Transverse colon (tissue), 4 donors: Measurements from ENCODE around the gene TLE5. TPM values are rescaled to one million over a fixed set of nuclear protein-coding genes. Genes with fewer than 3 reads are reported as not detected.

ENCODE experiments used
- DNase-seq: peaks from one replicate; pipeline ENCODE4 v3.0.0-alpha.2; 2019
- H3K27ac ChIP-seq, 4 donors: fragments of 200-600 bp; sonication (generic); 2 replicates each; pipeline ENCODE4 v1.5.1; 2016 to 2018; ENCODE audit warnings: inconsistent platforms in 4 of 4
- H3K27me3 ChIP-seq: fragments of 200-600 bp; sonication (generic); 2 replicates; pipeline ENCODE4 v1.5.1; 2017; ENCODE audit warnings: inconsistent platforms
- H3K36me3 ChIP-seq, 4 donors: fragments of 200-600 bp; sonication (generic); 2 replicates each; pipeline ENCODE4 v1.5.1; 2017 to 2019; ENCODE audit warnings: inconsistent platforms in 4 of 4
- H3K4me1 ChIP-seq, 4 donors: fragments of 200-600 bp; sonication (generic); 2 replicates each; pipeline ENCODE4 v1.5.1; 2017 to 2020; ENCODE audit warnings: inconsistent platforms in 4 of 4
- H3K4me3 ChIP-seq, 4 donors: fragments of 200-600 bp; sonication (generic); 1 replicate in 1 of 4; 2 replicates in 3 of 4; pipeline versions ENCODE4 v1.5.1 to v1.6.1; 2017 to 2019; ENCODE audit warnings: inconsistent platforms in 4 of 4
- H3K9me3 ChIP-seq, 2 donors: fragments of 200-600 bp; sonication (generic); 2 replicates each; pipeline ENCODE4 v1.5.1; 2017 to 2019; ENCODE audit warnings: inconsistent platforms in 2 of 2
- EP300 ChIP-seq: sonication (generic); formaldehyde crosslinking; IDR thresholded peaks from one replicate; pipeline ENCODE4 v1.6.1; 2017; ENCODE audit warnings: antibody characterized with exemption, low read depth
- POLR2A ChIP-seq: fragments of 450-650 bp; IDR thresholded peaks from one replicate; pipeline ENCODE4 v1.6.1; 2016; ENCODE audit warnings: antibody characterized with exemption, mild to moderate bottlenecking, moderate library complexity
- POLR2AphosphoS5 ChIP-seq, 3 donors: sonication (generic); formaldehyde crosslinking; IDR thresholded peaks; one replicate each; pipeline ENCODE4 v1.6.1; 2016; ENCODE audit warnings: antibody characterized with exemption in 3 of 3
- WGBS, 2 donors: methylation state at CpG; one replicate each; pipeline ENCODE4 v1.1.5; 2018; ENCODE audit warnings: low coverage in 1 of 2; 5-methylcytosine and 5-hydroxymethylcytosine counted together
- in situ Hi-C, 4 donors: fragments of 200-750 bp; cut with MboI; loops; one replicate each; pipeline versions ENCODE4 v1.15.0 to v1.15.1; 2017; ENCODE audit warnings: low sequenced_read_pairs in 3 of 4, low pct_ligation_motif_present in 1 of 4, low pct_unique_long_range_greater_than_20kb in 1 of 4
- intact Hi-C: fragments of 100-400 bp; cut with DNase I; formaldehyde crosslinking; loops from one replicate; pipeline ENCODE4 v1.15.1; 2023; ENCODE audit warnings: low total_unique reads
- total RNA-seq, 4 donors: library from RNA; depleted of rRNA; stranded (reverse); fragments of >200 nt; gene quantifications; one replicate each; pipeline ENCODE4 v1.1.0, GENCODE V29; 2016
- TF ChIP-seq, protein P1 (sequence below), 5 experiments: fragments of 200-600 bp in 3 of 5; fragments of 450-650 bp in 2 of 5; sonication (generic) in 3 of 5; IDR thresholded peaks; 1 replicate in 2 of 5; 2 replicates in 3 of 5; pipeline ENCODE4 v1.5.1; 2016 to 2017; ENCODE audit warnings: antibody characterized with exemption in 5 of 5, inconsistent platforms in 3 of 5, mild to moderate bottlenecking in 2 of 5, moderate library complexity in 1 of 5

TLE5 gene, protein sequence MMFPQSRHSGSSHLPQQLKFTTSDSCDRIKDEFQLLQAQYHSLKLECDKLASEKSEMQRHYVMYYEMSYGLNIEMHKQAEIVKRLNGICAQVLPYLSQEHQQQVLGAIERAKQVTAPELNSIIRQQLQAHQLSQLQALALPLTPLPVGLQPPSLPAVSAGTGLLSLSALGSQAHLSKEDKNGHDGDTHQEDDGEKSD
- total RNA-seq = 100 to 1,000 TPM; 307 to 561 (median 400) TPM

DNA sequence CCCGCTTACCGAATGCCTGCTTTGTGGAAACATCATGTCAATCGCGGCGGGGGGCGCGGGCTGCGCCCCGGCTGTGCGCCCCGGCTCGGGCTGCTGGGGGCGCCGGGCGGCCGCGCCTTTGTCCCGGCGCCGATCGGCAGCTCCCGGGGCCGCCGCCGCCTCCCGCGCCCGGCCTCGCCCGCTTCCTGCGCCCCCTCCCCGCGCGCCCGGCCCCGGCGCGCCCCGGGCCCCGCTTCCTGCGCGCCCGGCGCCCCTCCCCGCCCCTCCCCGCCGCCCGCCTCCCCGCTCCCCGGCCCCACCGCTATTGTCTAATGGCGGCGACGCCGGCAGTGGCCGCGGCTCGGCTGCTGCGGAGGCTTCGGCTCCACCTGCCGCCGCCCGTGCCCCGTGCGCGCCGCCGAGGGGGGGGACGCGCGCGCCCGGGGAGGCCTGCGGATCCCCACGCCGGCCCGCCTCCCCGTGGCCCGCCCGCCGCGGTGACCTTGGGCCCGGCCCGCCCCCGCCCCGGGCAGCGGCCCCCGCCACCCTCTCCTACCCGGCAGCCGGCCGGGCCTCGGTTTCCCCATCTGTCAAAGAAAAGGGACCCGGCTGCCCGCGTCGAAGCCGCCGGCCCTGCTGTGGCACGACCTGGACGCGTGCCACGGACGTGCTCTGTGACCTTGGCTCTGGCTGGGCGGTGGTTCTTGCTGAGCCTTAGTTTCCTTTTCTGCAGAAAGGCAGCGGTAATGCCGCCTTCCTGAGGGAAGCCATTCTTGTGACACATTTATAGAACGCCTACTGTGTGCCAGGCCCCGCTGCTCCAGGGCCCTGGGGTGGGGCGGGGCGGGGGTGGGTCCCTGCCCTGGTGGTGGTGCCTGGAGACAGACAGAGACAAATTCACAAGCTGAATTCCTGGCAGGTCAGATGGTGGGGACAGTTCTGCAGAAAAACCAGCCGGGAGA, at the start of gene TLE5:
Gene TLE5 (minus strand): TSS at position 331 of the 941 bp plus-strand sequence. CDS start 295 bp downstream, at position 36.
- Histone ChIP-seq H3K4me1 (peaks cover 20 to 60% (median 38%) of the 10 kb centered on the region in 4 donors), H3K36me3 (peaks cover 0 to 13% (median 6%) of the 10 kb centered on the region in 4 donors), H3K4me3 (peak within 1 kb of the TSS; percentile 52 to 97 (median 92)), H3K27me3 (no peaks in the 10 kb centered on the region), H3K9me3 (no peaks in the 10 kb centered on the region), H3K27ac (peak within 1 kb of the TSS; percentile 95 to 99 (median 96))
- TF ChIP-seq POLR2AphosphoS5 (IDR thresholded peaks at IDR 0.05) = peak in 2 of 3 donors; percentile 66 to 70
- TF ChIP-seq EP300 = no peak
- TF ChIP-seq POLR2A = peak; percentile 21
- TF ChIP-seq, protein P1, sequence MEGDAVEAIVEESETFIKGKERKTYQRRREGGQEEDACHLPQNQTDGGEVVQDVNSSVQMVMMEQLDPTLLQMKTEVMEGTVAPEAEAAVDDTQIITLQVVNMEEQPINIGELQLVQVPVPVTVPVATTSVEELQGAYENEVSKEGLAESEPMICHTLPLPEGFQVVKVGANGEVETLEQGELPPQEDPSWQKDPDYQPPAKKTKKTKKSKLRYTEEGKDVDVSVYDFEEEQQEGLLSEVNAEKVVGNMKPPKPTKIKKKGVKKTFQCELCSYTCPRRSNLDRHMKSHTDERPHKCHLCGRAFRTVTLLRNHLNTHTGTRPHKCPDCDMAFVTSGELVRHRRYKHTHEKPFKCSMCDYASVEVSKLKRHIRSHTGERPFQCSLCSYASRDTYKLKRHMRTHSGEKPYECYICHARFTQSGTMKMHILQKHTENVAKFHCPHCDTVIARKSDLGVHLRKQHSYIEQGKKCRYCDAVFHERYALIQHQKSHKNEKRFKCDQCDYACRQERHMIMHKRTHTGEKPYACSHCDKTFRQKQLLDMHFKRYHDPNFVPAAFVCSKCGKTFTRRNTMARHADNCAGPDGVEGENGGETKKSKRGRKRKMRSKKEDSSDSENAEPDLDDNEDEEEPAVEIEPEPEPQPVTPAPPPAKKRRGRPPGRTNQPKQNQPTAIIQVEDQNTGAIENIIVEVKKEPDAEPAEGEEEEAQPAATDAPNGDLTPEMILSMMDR (IDR thresholded peaks at IDR 0.05) = peak in 2 of 5 experiments; percentile 19 to 20
- in situ Hi-C loops (loop anchor here in 1 of 4 donors (10.0 kb wide), 1 partner anchor 108 kb away; no protein-coding TSS in a partner anchor), intact Hi-C loops (loop anchor here (5.0 kb wide), 1 partner anchor 85 kb away; the partner anchor contains the start of gene TLE6)
- 1% methylated on average over 23 of the region's 111 CpGs; no CpG with 5 or more reads in 1 of the 2 donors for WGBS, 2 donors
- peak; percentile 80 for DNase-seq

DNA sequence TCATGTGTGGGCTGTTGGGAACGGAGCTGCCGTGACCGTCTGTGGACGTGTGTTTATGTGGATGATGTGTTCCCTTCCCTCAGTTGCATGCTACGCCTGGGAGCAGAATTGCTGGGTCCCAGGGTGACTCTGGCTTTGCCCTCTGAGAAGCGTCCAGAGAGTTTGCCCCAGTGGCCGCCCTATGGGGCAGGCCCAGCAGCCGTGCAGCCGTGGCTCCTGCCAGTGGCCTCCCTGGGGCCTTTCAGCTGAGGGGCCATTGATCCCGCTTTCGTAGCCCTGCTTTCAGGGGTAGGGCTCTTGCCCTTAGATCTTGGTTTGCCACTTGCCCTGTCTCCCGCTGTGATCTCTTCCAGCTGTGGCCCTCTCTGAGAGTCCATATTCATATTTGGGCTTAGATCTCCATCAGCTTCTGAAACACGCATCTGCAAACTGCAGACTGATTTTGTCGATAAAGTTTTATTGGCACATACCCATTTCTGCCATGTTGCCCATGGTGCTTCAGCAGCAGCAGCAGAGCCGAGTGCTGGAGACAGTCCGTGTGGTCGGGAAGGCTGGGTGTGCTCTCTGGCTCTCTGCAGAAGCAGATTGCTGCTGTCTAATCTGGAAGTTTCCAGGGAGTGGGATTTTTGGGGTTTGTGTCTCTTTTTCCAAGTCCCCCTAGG, 49.4 kb upstream of the TLE5 start:
- 90% methylated on average over 17 of the region's 17 CpGs; no CpG with 5 or more reads in 1 of the 2 donors for WGBS, 2 donors
- Histone ChIP-seq H3K36me3 (peaks cover 0 to 9% (median 0%) of the 10 kb centered on the region in 4 donors), H3K4me3 (no peak overlapping the region), H3K27me3 (no peaks in the 10 kb centered on the region), H3K4me1 (peaks cover 10 to 18% (median 16%) of the 10 kb centered on the region in 4 donors), H3K9me3 (no peaks in the 10 kb centered on the region), H3K27ac (no peak overlapping the region)
- no peak for DNase-seq
- TF ChIP-seq POLR2A (no peak), POLR2AphosphoS5 (IDR thresholded peaks at IDR 0.05) (no peak), EP300 (no peak)
- TF ChIP-seq, protein P1 (IDR thresholded peaks at IDR 0.05) = no peak
- in situ Hi-C loops (no loop called here), intact Hi-C loops (no loop called here)

DNA sequence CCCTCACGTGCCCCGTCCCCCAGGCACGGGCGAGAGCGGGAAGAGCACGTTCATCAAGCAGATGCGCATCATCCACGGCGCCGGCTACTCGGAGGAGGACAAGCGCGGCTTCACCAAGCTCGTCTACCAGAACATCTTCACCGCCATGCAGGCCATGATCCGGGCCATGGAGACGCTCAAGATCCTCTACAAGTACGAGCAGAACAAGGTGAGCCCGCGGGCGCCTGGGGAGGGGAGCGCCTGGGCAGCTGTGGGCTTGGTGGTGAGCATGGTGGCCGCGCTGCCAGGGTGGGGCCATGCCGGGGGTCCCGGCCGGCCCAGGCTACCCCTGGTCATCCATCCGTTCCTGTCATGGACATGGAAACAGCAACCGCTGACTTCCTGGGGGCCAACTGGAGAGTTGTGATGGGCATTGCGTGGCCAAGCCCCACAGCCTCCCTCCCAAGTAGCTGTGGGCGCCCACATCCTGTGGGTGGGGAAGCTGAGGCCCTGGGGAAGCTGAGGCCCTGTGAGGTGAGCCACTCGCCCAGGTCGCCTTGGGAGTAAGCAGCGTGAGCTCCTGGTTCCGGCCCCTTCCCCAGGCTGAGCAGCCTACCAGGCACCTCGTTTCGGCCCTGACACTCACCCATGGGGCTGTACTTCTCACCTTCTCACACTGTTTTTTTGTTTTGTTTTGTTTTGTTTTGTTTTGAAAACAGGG, 48.0 kb upstream of the TLE5 start:
- 85 to 93% methylated on average over 4 to 36 of the region's 37 CpGs for WGBS, 2 donors
- intact Hi-C loops (no loop called here), in situ Hi-C loops (no loop called here)
- DNase-seq = no peak
- Histone ChIP-seq H3K27ac (no peak overlapping the region), H3K36me3 (peaks cover 0 to 8% (median 0%) of the 10 kb centered on the region in 4 donors), H3K27me3 (no peaks in the 10 kb centered on the region), H3K4me3 (no peak overlapping the region), H3K9me3 (no peaks in the 10 kb centered on the region), H3K4me1 (peaks cover 10 to 33% (median 29%) of the 10 kb centered on the region in 4 donors)
- TF ChIP-seq, protein P1 (IDR thresholded peaks at IDR 0.05) = no peak
- TF ChIP-seq EP300 (no peak), POLR2A (no peak), POLR2AphosphoS5 (IDR thresholded peaks at IDR 0.05) (no peak)
